Testis (tissue), 3 donors: ENCODE data around the gene PCBP3. TPM values are rescaled to one million over a fixed set of nuclear protein-coding genes. Genes with fewer than 3 reads are reported as not detected.

Source experiments
- DNase-seq: peaks from one replicate; pipeline ENCODE4 v3.0.0-alpha.2; 2019
- H3K27ac ChIP-seq, 2 donors: fragments of 200-600 bp; sonication (generic); one replicate each; pipeline ENCODE4 v1.5.1; 2019
- H3K27me3 ChIP-seq: fragments of 200-600 bp; sonication (generic); one replicate; pipeline ENCODE4 v1.5.1; 2019
- H3K36me3 ChIP-seq: fragments of 200-600 bp; sonication (generic); one replicate; pipeline ENCODE4 v1.5.1; 2017; ENCODE audit warnings: low read depth; ENCODE audit errors: missing control alignments
- H3K4me1 ChIP-seq: fragments of 200-600 bp; sonication (generic); one replicate; pipeline ENCODE4 v1.5.1; 2019
- H3K4me3 ChIP-seq, 2 donors: fragments of 200-600 bp; sonication (generic); one replicate each; pipeline ENCODE4 v1.5.1; 2017 to 2019
- H3K9me3 ChIP-seq: fragments of 200-600 bp; sonication (generic); one replicate; pipeline ENCODE4 v1.5.1; 2017
- CTCF ChIP-seq, 3 experiments: fragments of 450-650 bp in 2 of 3; fragments of 200-600 bp in 1 of 3; sonication (generic) in 1 of 3; IDR thresholded peaks; one replicate each; pipeline ENCODE4 v1.5.1; 2016 to 2019; ENCODE audit warnings: antibody characterized with exemption in 3 of 3, mild to moderate bottlenecking in 2 of 3, moderate library complexity in 1 of 3
- POLR2A ChIP-seq: fragments of 450-650 bp; IDR thresholded peaks from one replicate; pipeline ENCODE4 v1.6.1; 2017; ENCODE audit warnings: antibody characterized with exemption, mild to moderate bottlenecking, moderate library complexity
- WGBS, 2 donors: methylation state at CpG; one replicate each; pipeline ENCODE4 v1.1.5; 2018; 5-methylcytosine and 5-hydroxymethylcytosine counted together
- intact Hi-C: fragments of 100-400 bp; cut with DNase I; formaldehyde crosslinking; loops from one replicate; pipeline ENCODE4 v1.15.1; 2023; ENCODE audit warnings: low total_unique reads
- polyA plus RNA-seq: library from polyadenylated mRNA; stranded (reverse); fragments of 350-450 nt; fragmentation: Illumina TruSeq; extraction: RNeasy Lipid Tissue Mini Kit (QIAGEN cat#74804); gene quantifications from one replicate; pipeline ENCODE4 v1.2.3, GENCODE V29; 2014; ENCODE audit warnings: low read depth, low replicate concordance; ENCODE audit not compliant: insufficient read depth
- total RNA-seq, 2 donors: library from RNA; depleted of rRNA; stranded (reverse); fragments of >200 nt; gene quantifications; one replicate each; pipeline ENCODE4 v1.2.3, GENCODE V29; 2016

Gene PCBP3
- total and polyA plus RNA-seq, 3 donors from 2014 or later = 35.7 to 58.3 (median 38.0) TPM

DNA sequence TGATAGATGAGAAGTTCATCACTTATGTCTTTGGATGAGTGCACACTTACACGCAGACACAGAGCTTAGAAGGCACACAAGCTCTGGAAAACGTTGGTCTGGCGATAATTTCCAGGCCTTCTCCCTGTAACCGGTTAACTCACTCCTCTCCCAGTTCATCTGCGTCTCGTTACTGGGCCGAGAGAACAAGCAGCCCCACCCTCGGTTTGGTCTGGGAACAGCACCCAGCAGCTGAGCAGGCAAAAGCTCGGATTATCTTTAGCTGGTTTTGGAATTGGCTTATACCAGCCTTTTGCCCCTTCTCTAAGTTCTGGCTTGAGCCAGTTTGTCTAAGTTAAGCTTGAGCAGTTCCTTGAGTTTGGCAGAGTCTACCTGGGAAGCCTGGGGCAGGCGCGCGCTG is 310.7 kb downstream of the PCBP3 start:
- no peaks in the 10 kb centered on the region for H3K36me3 ChIP-seq
- H3K4me1 ChIP-seq = peaks cover 9% of the 10 kb centered on the region
- TF ChIP-seq CTCF (IDR thresholded peaks at IDR 0.05) = no peak
- no peak for TF ChIP-seq POLR2A
- intact Hi-C loops = no loop called here
- 33 to 41% methylated on average over 12 of the region's 12 CpGs for WGBS, 2 donors
- no peak for DNase-seq
- H3K9me3 ChIP-seq = no peaks in the 10 kb centered on the region
- no peak overlapping the region for H3K4me3 ChIP-seq
- no peaks in the 10 kb centered on the region for H3K27me3 ChIP-seq
- peak overlapping the region; percentile 47 to 83 for H3K27ac ChIP-seq

GRCh38 chr21:45954921-45955320 is 311.4 kb downstream of the PCBP3 start:
- H3K4me1 ChIP-seq = peaks cover 9% of the 10 kb centered on the region
- TF ChIP-seq POLR2A (no peak), CTCF (IDR thresholded peaks at IDR 0.05) (no peak)
- DNase-seq = no peak

DNA sequence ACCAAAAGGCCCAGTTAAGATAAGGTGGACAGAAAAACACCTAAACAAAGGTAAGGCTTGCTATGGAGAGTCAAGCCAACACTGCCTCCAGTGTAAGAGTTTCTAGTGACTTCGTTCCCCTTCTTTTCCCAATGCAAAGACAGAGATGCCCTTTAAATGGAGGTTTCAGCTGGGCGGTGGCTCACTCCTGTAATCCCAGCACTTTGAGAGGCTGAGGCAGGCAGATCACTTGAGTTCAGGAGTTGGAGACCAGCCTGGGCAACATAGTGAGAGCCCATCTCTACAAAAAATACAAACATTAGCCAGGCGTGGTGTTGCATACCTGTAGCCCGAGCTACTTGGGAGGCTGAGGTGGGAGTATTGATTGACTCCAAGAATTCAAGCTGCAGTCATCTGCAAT is 314.0 kb downstream of the PCBP3 start:
- peak overlapping the region in 1 of 2 donors; percentile 64 for H3K27ac ChIP-seq
- no peaks in the 10 kb centered on the region for H3K36me3 ChIP-seq
- H3K9me3 ChIP-seq = no peaks in the 10 kb centered on the region
- intact Hi-C loops = no loop called here
- no peaks in the 10 kb centered on the region for H3K27me3 ChIP-seq
- TF ChIP-seq POLR2A (no peak), CTCF (IDR thresholded peaks at IDR 0.05) (no peak)
- 93 to 96% methylated on average over 4 of the region's 4 CpGs for WGBS, 2 donors
- no peak for DNase-seq
- no peaks in the 10 kb centered on the region for H3K4me1 ChIP-seq
- no peak overlapping the region for H3K4me3 ChIP-seq

More at GRCh38 chr21:45954921-45955320, 311.4 kb downstream of the PCBP3 start:
- no peak overlapping the region for H3K4me3 ChIP-seq
- H3K36me3 ChIP-seq = no peaks in the 10 kb centered on the region
- H3K27ac ChIP-seq = peak overlapping the region in 1 of 2 donors; percentile 83
- WGBS, 2 donors = 78 to 84% methylated on average over 6 of the region's 6 CpGs
- H3K9me3 ChIP-seq = no peaks in the 10 kb centered on the region
- intact Hi-C loops = no loop called here
- no peaks in the 10 kb centered on the region for H3K27me3 ChIP-seq

GRCh38 chr21:45957981-45958600 is 314.6 kb downstream of the PCBP3 start:
- intact Hi-C loops = no loop called here
- Histone ChIP-seq H3K36me3 (no peaks in the 10 kb centered on the region), H3K9me3 (no peaks in the 10 kb centered on the region), H3K27ac (peak overlapping the region; percentile 6 to 64), H3K27me3 (no peaks in the 10 kb centered on the region), H3K4me3 (no peak overlapping the region), H3K4me1 (no peaks in the 10 kb centered on the region)
- 40 to 54% methylated on average over 7 of the region's 7 CpGs for WGBS, 2 donors
- TF ChIP-seq CTCF (IDR thresholded peaks at IDR 0.05) = no peak
- TF ChIP-seq POLR2A = no peak
- no peak for DNase-seq

GRCh38 chr21:45959182-45959581 is 315.7 kb downstream of the PCBP3 start:
- no peaks in the 10 kb centered on the region for H3K9me3 ChIP-seq
- no peak for TF ChIP-seq CTCF (IDR thresholded peaks at IDR 0.05)
- no peak for TF ChIP-seq POLR2A
- H3K36me3 ChIP-seq = no peaks in the 10 kb centered on the region
- peak overlapping the region in 1 of 2 donors; percentile 64 for H3K27ac ChIP-seq
- no peaks in the 10 kb centered on the region for H3K27me3 ChIP-seq
- no peak for DNase-seq
- WGBS, 2 donors = 70 to 73% methylated on average over 5 of the region's 5 CpGs
- H3K4me3 ChIP-seq = no peak overlapping the region
- H3K4me1 ChIP-seq = no peaks in the 10 kb centered on the region
- intact Hi-C loops = no loop called here
